Measurements from ENCODE around the gene TNS1.

TNS1 gene

GRCh38 chr2:217928324-217929181 lies 74.2 kb downstream of the TNS1 start:
- DNase-seq, result no peak

GRCh38 chr2:217927601-217928323 lies 75.0 kb downstream of the TNS1 start:
- no peak for DNase-seq

GRCh38 chr2:217926801-217927200 lies 76.0 kb downstream of the TNS1 start:
- DNase-seq, result no peak

DNA sequence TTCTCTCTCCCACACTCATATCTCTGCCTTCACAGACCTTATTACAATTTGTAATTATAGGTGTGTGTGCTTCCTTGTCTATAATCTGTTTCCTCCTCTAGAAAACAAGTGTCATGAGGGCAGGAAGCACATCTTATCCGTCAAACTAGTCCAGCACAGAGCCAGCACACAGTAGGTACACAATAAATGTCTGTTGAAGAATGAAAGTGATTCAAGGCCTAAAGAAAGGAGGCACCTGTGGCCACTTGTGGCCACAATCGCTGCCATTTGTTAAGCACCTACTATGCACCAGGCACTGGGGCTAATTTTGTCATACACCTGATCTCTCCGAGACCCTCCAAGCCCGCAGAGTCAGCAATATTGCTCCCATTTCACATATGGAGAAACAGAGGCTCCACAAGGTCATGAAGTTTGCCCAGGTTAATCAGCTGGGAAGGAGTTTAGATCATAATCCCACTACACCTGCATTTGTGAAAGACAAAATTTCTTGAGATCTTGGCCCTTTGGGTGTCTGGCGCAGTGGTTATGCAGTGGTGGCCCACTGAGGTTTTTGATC lies 78.4 kb downstream of the TNS1 start:
- DNase-seq, result no peak

DNA sequence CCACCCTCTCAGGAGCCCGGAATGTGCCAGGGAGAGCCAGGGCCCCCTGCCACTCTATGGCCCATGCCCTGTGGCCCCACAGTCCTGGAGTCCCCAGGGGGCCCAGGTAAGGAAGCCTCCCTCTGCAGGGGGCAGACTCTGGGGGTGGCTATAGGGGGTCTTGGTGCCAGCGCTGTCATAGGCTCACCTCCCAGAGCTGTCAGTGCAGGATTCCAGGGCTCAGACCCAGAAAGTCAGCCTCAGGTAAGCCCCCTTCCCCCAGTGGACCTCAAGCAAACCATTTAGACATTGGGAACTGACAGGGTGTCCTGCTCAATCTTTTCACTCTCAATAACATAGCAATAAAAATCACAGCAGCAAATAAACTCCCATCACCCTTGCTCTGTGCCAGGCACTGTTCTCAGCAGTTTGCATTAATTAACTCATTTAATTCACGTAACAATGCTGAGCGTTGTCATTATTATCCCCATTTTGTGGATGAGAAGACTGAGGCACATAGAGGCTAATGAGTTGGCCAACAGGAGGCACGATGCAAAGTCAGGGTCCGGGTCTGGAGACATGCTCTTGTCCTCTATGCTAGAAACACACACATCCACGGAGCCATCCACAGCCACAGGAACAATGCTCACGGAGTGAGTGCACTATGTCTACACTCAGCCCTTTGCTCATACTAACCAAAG lies 79.6 kb downstream of the TNS1 start:
- DNase-seq, result no peak

DNA sequence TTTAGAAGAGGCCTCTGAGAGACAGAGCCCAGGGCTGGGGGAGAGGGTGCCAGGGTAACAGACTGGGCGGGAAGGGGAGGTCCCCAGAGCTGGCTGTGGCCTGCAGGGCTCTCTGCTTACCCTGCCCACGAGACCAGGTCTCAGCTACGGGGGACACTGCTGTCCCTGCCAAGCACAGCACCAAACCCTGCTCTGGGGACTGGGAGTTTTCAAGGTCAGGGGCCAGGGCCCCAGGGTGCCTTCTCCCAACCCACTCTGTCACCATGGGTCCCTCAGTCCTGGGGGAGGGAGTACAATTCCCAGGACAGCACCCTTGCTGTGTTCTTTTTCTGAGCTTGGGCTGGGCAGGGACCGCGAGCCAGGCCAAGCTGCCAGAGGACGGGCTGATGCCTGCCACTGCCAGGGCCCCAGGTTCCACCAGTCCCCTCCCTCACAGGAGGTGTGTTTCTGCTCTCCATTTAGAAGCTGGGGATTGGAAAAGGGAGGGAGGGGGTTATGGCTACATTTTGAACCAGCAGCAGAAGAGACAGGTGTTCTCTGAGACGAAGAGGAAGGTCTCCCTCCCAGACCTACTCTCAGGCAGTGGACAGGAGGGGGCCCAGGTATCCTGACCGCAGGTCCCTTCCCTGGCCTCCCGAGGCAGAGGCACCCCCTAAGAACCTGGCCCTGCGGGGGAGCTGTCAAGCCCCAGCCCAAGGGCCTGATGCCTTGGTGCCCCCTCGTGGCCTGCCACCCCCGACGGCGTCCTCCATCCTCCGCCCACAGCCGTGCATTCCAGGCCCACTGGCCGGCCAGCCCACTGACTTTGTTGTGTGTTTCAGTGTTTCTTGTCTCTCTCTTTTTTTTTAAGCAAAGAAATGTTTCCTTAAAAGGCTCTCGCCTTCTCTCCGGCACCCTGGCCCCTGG lies 80.4 kb downstream of the TNS1 start:
- DNase-seq, result no peak

GRCh38 chr2:217920879-217921603 lies 81.8 kb downstream of the TNS1 start:
- DNase-seq, result no peak

GRCh38 chr2:217919781-217920351 lies 82.9 kb downstream of the TNS1 start:
- no peak for DNase-seq

DNA sequence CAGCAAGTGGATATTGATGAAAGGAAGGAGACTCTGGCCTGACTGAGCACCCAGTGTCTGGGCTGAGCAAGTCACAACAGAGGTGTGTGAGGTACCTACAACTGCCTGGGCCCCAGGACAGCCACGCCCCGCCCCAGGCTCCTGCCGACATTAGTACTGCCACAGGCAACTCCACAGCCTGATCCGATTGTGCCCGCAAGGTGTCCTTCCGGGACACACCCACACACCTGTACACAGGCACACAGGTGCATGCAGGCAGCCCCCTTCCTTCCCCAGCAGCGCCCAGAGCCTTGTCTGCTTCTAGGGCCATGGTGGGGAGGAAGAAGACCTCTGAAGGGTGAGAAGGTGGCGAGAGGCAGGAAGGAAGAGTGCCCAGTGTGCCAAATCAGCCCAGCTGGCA lies 83.6 kb downstream of the TNS1 start:
- no peak for DNase-seq

- no peak for DNase-seq
Observed at GRCh38 chr2:217918308-217919024, 84.3 kb downstream of the TNS1 start.

DNA sequence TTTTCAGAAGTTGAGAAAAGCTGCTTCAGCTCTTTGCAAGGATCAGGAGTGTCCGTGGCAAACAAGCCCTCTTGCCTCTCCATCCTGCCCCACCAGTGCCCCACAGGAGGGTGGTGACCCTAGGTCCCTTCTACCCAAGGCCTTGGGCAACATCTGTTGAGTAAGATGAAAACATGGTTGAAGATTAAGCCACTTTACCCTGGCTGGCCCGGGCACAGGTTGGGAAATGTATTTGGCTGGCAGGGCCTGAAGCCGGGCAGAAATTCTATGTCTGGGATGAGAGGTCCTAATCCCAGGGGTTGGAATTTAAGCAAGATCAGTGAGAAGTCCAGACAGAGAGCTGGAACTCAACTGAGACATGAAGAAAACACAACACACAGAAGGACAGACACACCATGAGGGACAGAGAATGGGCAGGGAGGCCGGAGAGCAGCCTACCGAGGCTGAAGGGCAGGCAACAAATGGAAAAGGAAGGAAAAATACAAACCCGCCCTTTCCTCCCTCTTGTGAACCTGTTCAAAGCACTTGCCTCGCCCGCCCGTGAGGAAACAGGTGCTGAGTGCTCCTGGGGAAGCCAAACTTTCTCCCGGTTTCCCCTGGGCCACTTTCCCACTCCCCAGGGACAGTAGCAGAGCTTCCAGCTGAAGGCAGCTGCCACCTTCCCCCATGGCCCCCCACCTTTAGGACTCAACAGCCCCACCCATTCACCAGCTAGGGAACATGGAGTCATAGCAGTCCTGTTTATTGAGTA lies 86.1 kb downstream of the TNS1 start:
- no peak for DNase-seq

DNA sequence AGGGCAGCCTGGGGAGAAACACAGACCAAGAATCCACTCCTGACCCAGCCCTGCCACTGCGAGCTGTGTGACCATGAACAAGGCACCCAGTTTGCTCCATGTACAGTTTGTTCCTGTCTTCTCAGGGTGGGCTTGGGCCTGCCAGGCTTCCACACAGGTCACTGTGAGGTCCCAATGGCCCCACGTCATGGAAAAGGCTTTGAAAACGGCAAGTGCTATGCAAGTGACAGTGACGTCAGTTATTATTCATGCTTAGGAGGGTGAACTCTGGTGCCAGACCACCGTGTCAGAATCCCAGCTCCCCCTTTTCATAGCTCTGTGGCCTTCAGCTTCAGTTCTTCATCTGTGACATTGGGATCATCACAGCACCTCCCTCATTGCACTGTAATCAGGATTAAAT lies 87.1 kb downstream of the TNS1 start:
- DNase-seq, result no peak

DNA sequence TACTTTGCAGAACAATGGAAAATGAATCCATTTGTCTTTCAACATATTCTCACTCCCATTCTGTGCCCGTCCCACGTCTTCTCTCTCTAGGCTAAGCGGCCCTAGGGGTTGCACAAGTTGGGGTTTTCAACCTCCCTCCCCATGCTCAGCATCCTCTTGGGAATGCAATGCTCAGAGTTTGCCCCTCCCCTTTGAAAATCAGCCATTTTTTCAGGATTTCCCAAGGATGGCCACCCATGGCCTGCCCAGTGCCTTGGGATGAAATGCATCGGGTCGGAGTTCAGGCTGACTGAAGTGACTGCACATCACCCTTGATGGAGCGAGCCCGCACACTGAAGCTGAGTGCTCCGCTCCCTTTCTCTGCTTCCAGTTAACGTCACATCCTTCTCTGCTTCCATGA lies 87.9 kb downstream of the TNS1 start:
- DNase-seq, result no peak

DNA sequence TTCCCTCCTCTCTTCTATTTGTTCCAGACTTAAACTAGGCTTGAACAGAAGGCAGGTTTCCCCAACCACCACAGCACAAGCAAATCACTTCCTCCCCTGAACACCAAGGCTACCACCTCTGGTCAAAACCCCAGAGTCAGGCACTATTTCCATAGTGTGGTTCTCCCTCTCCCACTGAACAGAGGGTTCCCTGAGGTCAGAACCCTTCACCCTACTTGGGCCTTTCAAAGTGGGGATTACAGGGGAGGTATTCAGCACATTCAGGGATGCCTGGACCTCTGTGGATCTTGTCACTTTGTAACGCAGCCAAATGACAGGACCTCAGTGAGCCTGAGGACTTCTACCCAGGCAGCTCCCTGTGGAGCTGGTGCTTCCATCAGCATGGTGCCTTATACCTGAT lies 88.7 kb downstream of the TNS1 start:
- DNase-seq, result no peak

- no peak for DNase-seq
Observed at GRCh38 chr2:217913436-217913835, 89.4 kb downstream of the TNS1 start.

- no peak for DNase-seq
Observed at GRCh38 chr2:217912098-217913024, 90.4 kb downstream of the TNS1 start.

- DNase-seq, result no peak
Observed at GRCh38 chr2:217911283-217912097, 91.3 kb downstream of the TNS1 start.

- DNase-seq, result no peak
Observed at GRCh38 chr2:217910875-217911212, 92.0 kb downstream of the TNS1 start.
